ENCODE results near the gene NECAB3.

The NECAB3 gene

DNA sequence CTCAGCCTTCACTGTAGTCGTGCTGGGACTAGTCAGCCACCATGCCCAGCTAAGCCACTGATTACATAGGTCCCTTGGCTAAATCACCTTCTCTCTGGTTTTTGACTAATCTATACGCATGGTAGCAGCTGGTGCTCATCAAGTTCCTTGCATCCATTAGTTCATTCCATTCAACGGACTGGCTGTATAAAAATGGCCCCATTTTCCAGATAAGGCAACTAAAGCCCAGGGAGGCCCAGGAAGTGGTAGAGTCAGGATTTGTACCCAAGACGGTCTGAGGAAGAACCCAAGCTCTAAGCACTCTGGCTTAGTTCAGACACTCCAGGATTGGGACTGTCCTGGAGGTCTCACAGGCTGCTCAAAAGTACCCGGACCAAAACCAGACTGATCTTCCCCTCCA is 7.1 kb upstream of the NECAB3 start:
- Histone ChIP-seq H2AFZ (ENCODE audit: low read length) (no peak overlapping the region), H3K4me1 (ENCODE audit: insufficient read depth, low read length, severe bottlenecking) (peaks cover 76% of the 10 kb centered on the region), H4K20me1 (ENCODE audit: insufficient read depth, low read length) (no peaks in the 10 kb centered on the region)

DNA sequence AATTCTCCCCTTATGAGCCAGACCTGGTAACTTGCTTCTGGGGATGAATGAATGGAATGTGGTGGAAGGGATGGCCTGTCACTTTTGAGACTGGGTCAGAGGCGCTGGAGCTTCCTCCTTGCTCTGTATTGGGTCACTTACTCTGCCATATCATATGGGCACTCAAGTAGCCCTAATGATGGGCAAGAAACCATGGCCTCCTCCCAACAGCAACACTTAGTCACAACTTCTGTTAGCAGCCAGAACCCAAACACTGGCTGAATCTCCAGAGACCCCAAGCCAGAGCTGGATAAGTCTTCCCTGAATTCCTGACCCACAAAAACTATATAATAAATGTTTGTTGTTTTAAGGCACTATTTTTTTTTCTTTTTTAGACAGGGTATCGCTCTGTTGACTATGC is 6.5 kb upstream of the NECAB3 start:
- peaks cover 53% of the 10 kb centered on the region for H3K36me3 ChIP-seq (ENCODE audit: insufficient read depth, low read length)
- H3K9me2 ChIP-seq (ENCODE audit: low read depth, low read length), result no peaks in the 10 kb centered on the region
- no peaks in the 10 kb centered on the region for H4K20me1 ChIP-seq (ENCODE audit: insufficient read depth, low read length)
- no peak overlapping the region for H3K4me3 ChIP-seq (ENCODE audit: low read depth, low read length, poor library complexity, severe bottlenecking)
- H3K27me3 ChIP-seq (ENCODE audit: insufficient read depth, low read length), result no peaks in the 10 kb centered on the region
- H3K27ac ChIP-seq (ENCODE audit: low read depth, low read length, poor library complexity, severe bottlenecking), result peak overlapping the region; percentile 99
- no peaks in the 10 kb centered on the region for H3K9me3 ChIP-seq (ENCODE audit: low read length)
- peak overlapping the region; percentile 58; the same call in 1 of the 2 replicates for H3K9ac ChIP-seq (ENCODE audit: low read length)
- peaks cover 26% of the 10 kb centered on the region for H3K79me2 ChIP-seq (ENCODE audit: insufficient read depth, low read length)
- H3F3A ChIP-seq (ENCODE audit: insufficient read depth, low read length), result no peaks in the 10 kb centered on the region
- peak overlapping the region; percentile 60 for H3K4me2 ChIP-seq (ENCODE audit: low read length)
- TF ChIP-seq EZH2 (IDR thresholded peaks at IDR 0.05; ENCODE audit: borderline replicate concordance, low read length), result no peak
- TF ChIP-seq, protein P1, sequence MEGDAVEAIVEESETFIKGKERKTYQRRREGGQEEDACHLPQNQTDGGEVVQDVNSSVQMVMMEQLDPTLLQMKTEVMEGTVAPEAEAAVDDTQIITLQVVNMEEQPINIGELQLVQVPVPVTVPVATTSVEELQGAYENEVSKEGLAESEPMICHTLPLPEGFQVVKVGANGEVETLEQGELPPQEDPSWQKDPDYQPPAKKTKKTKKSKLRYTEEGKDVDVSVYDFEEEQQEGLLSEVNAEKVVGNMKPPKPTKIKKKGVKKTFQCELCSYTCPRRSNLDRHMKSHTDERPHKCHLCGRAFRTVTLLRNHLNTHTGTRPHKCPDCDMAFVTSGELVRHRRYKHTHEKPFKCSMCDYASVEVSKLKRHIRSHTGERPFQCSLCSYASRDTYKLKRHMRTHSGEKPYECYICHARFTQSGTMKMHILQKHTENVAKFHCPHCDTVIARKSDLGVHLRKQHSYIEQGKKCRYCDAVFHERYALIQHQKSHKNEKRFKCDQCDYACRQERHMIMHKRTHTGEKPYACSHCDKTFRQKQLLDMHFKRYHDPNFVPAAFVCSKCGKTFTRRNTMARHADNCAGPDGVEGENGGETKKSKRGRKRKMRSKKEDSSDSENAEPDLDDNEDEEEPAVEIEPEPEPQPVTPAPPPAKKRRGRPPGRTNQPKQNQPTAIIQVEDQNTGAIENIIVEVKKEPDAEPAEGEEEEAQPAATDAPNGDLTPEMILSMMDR (IDR thresholded peaks at IDR 0.05; ENCODE audit: low read length), result no peak
- H3K4me1 ChIP-seq (ENCODE audit: insufficient read depth, low read length, severe bottlenecking), result peaks cover 82% of the 10 kb centered on the region
- H2AFZ ChIP-seq (ENCODE audit: low read length), result no peak overlapping the region

More for the DNA sequence above, 7.1 kb upstream of the NECAB3 start:
- H3F3A ChIP-seq (ENCODE audit: insufficient read depth, low read length), result no peaks in the 10 kb centered on the region
- peak overlapping the region; percentile 58; the same call in 1 of the 2 replicates for H3K9ac ChIP-seq (ENCODE audit: low read length)
- no peak overlapping the region for H3K4me3 ChIP-seq (ENCODE audit: low read depth, low read length, poor library complexity, severe bottlenecking)
- H3K36me3 ChIP-seq (ENCODE audit: insufficient read depth, low read length), result peaks cover 47% of the 10 kb centered on the region
- H3K27me3 ChIP-seq (ENCODE audit: insufficient read depth, low read length), result no peaks in the 10 kb centered on the region
- no peaks in the 10 kb centered on the region for H3K9me3 ChIP-seq (ENCODE audit: low read length)
- no peaks in the 10 kb centered on the region for H3K9me2 ChIP-seq (ENCODE audit: low read depth, low read length)
- H3K79me2 ChIP-seq (ENCODE audit: insufficient read depth, low read length), result peaks cover 26% of the 10 kb centered on the region
- peak overlapping the region; percentile 99 for H3K27ac ChIP-seq (ENCODE audit: low read depth, low read length, poor library complexity, severe bottlenecking)
- TF ChIP-seq, protein P1 (IDR thresholded peaks at IDR 0.05; ENCODE audit: low read length), result no peak
- no peak for TF ChIP-seq EZH2 (IDR thresholded peaks at IDR 0.05; ENCODE audit: borderline replicate concordance, low read length)
- peak overlapping the region; percentile 60 for H3K4me2 ChIP-seq (ENCODE audit: low read length)

DNA sequence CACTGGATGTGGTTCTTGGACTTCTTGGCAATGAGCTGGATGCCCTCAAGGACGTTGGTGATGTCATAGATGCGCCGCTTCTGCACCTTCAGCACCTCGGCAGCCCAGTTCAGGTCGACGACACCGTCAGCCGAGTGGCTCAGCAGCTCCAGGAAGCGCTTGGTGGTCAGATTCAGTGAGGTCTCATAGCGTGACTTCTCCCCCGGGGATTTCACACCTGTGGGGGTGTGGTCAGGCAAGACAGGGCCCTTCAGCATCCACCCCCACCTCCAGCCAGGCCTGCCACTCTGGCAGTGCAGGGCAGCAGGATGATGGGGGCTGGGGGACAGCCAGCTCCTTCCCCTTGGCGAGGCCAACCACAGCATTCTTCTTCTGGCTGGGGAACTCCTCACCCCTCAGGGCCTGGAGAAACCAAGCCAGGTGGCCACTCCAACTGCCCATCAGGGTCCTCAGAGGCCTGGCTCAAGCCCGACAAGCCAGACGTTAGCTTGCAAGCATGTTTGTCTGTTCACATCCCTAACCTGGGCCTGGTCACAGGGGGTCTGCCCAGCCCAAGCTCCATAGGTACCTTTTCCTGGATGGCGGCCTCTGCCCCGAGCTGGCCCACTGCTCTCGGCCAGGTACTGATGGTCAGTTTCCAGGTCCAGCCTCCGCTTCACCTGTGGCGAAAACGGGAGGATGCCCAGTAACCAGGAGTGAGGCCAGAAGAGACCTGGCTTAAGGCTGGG is 5.7 kb upstream of the NECAB3 start:
- peak overlapping the region; percentile 14 for H3K4me3 ChIP-seq (ENCODE audit: low read depth, low read length, poor library complexity, severe bottlenecking)
- no peaks in the 10 kb centered on the region for H3K9me3 ChIP-seq (ENCODE audit: low read length)
- peak overlapping the region; percentile 58; the same call in 1 of the 2 replicates for H3K9ac ChIP-seq (ENCODE audit: low read length)
- no peak for TF ChIP-seq EZH2 (IDR thresholded peaks at IDR 0.05; ENCODE audit: borderline replicate concordance, low read length)
- TF ChIP-seq, protein P1 (IDR thresholded peaks at IDR 0.05; ENCODE audit: low read length), result no peak
- H3K9me2 ChIP-seq (ENCODE audit: low read depth, low read length), result no peaks in the 10 kb centered on the region
- H2AFZ ChIP-seq (ENCODE audit: low read length), result no peak overlapping the region
- peaks cover 23% of the 10 kb centered on the region for H3K79me2 ChIP-seq (ENCODE audit: insufficient read depth, low read length)
- peaks cover 57% of the 10 kb centered on the region for H3K36me3 ChIP-seq (ENCODE audit: insufficient read depth, low read length)
- peak overlapping the region; percentile 99 for H3K27ac ChIP-seq (ENCODE audit: low read depth, low read length, poor library complexity, severe bottlenecking)
- H3K27me3 ChIP-seq (ENCODE audit: insufficient read depth, low read length), result no peaks in the 10 kb centered on the region
- H3K4me1 ChIP-seq (ENCODE audit: insufficient read depth, low read length, severe bottlenecking), result peaks cover 87% of the 10 kb centered on the region
- no peaks in the 10 kb centered on the region for H4K20me1 ChIP-seq (ENCODE audit: insufficient read depth, low read length)
- peak overlapping the region; percentile 60 for H3K4me2 ChIP-seq (ENCODE audit: low read length)
- H3F3A ChIP-seq (ENCODE audit: insufficient read depth, low read length), result no peaks in the 10 kb centered on the region
